NCI-H510A treated with DMSO at 0.1 percent for 48 hours (cell line): ENCODE results near the gene PRKAG1.
A peak's percentile ranks its signal among the peaks of the same experiment; 100 is the strongest.

Source experiments
- DNase-seq: peaks from one replicate; lab custom pipeline; 2025; lab: John Stamatoyannopoulos, UW

The PRKAG1 gene

GRCh38 chr12:49049566-49050224, 31.1 kb upstream of the PRKAG1 start:
- no peak for DNase-seq

GRCh38 chr12:49048953-49049352, 30.4 kb upstream of the PRKAG1 start:
- DNase-seq: no peak

GRCh38 chr12:49046129-49046895, 27.7 kb upstream of the PRKAG1 start:
- DNase-seq: no peak

- DNase-seq: no peak
Observed at GRCh38 chr12:49044660-49045059, 26.1 kb upstream of the PRKAG1 start.

- DNase-seq: peak; percentile 48
Observed at GRCh38 chr12:49043856-49044258, 25.3 kb upstream of the PRKAG1 start.

- no peak for DNase-seq
Observed at GRCh38 chr12:49043241-49043640, 24.7 kb upstream of the PRKAG1 start.

- no peak for DNase-seq
Observed at GRCh38 chr12:49041881-49042484, 23.4 kb upstream of the PRKAG1 start.

GRCh38 chr12:49041036-49041880, 22.7 kb upstream of the PRKAG1 start:
- no peak for DNase-seq

- DNase-seq: no peak
Observed at GRCh38 chr12:49040364-49040855, 21.8 kb upstream of the PRKAG1 start.

- no peak for DNase-seq
Observed at GRCh38 chr12:49039421-49040363, 21.1 kb upstream of the PRKAG1 start.

- DNase-seq: no peak
Observed at GRCh38 chr12:49038291-49038955, 19.8 kb upstream of the PRKAG1 start.

GRCh38 chr12:49037947-49038237, 19.3 kb upstream of the PRKAG1 start:
- no peak for DNase-seq

- no peak for DNase-seq
Observed at GRCh38 chr12:49037111-49037946, 18.8 kb upstream of the PRKAG1 start.

GRCh38 chr12:49036029-49036428, 17.5 kb upstream of the PRKAG1 start:
- DNase-seq: no peak

GRCh38 chr12:49034286-49034622, 15.7 kb upstream of the PRKAG1 start:
- DNase-seq: no peak

- DNase-seq: no peak
Observed at GRCh38 chr12:49033611-49034285, 15.2 kb upstream of the PRKAG1 start.

GRCh38 chr12:49032679-49033447, 14.3 kb upstream of the PRKAG1 start:
- DNase-seq: no peak

GRCh38 chr12:49032276-49032675, 13.7 kb upstream of the PRKAG1 start:
- DNase-seq: no peak
